Testis (tissue), 2 donors: Measurements from ENCODE around the gene ECHS1.

ENCODE experiments used
- POLR2A ChIP-seq: fragments of 450-650 bp; IDR thresholded peaks from one replicate; pipeline ENCODE4 v1.6.1; 2017; ENCODE audit warnings: antibody characterized with exemption, mild to moderate bottlenecking, moderate library complexity
- TF ChIP-seq, protein P1 (sequence below), 3 experiments: fragments of 450-650 bp in 2 of 3; fragments of 200-600 bp in 1 of 3; sonication (generic) in 1 of 3; IDR thresholded peaks; one replicate each; pipeline ENCODE4 v1.5.1; 2016 to 2019; ENCODE audit warnings: antibody characterized with exemption in 3 of 3, mild to moderate bottlenecking in 2 of 3, moderate library complexity in 1 of 3

DNA sequence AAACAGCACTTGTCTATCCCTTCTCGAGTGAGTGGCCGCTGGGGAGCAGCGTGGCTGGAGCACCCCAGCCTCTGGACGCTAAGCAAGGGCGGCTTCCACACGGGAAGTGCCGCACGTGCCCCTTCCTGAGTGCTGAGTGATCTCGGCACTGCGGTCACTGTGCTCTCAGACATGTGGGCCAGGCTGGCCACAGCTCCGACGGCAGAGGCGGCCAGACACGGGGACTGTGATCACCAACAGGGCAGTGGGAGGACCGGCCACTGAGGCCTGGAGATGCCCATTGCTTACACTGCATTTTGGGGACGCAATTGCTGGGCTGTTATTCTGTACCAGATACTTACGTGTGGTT lies 7.0 kb downstream of the ECHS1 start:
- TF ChIP-seq, protein P1, sequence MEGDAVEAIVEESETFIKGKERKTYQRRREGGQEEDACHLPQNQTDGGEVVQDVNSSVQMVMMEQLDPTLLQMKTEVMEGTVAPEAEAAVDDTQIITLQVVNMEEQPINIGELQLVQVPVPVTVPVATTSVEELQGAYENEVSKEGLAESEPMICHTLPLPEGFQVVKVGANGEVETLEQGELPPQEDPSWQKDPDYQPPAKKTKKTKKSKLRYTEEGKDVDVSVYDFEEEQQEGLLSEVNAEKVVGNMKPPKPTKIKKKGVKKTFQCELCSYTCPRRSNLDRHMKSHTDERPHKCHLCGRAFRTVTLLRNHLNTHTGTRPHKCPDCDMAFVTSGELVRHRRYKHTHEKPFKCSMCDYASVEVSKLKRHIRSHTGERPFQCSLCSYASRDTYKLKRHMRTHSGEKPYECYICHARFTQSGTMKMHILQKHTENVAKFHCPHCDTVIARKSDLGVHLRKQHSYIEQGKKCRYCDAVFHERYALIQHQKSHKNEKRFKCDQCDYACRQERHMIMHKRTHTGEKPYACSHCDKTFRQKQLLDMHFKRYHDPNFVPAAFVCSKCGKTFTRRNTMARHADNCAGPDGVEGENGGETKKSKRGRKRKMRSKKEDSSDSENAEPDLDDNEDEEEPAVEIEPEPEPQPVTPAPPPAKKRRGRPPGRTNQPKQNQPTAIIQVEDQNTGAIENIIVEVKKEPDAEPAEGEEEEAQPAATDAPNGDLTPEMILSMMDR (IDR thresholded peaks at IDR 0.05) = no peak
- no peak for TF ChIP-seq POLR2A
